NAMALWA (cell line): ENCODE results near the gene PTPRN2.
"Not testable (repeated sequence)": the region's sequence is repeated elsewhere in the genome, so short reads cannot be mapped to it uniquely, and the experiment has no call there.

Source experiments
- DNase-seq: peaks from one replicate; pipeline ENCODE4 v3.0.0-alpha.2; 2015; ENCODE audit warnings: low spot score

Gene PTPRN2

GRCh38 chr7:158468181-158468580 lies 119.4 kb downstream of the PTPRN2 start:
- DNase-seq, result no peak

GRCh38 chr7:158467562-158467961 lies 120.1 kb downstream of the PTPRN2 start:
- DNase-seq, result no peak

- no peak for DNase-seq
Measured at GRCh38 chr7:158463317-158463716, 124.3 kb downstream of the PTPRN2 start.

- DNase-seq, result no peak
Measured at GRCh38 chr7:158461824-158462223, 125.8 kb downstream of the PTPRN2 start.

- no peak for DNase-seq
Measured at GRCh38 chr7:158460665-158461064, 127.0 kb downstream of the PTPRN2 start.

GRCh38 chr7:158458716-158459282 lies 128.8 kb downstream of the PTPRN2 start:
- no peak for DNase-seq

GRCh38 chr7:158458096-158458495 lies 129.5 kb downstream of the PTPRN2 start:
- no peak for DNase-seq

GRCh38 chr7:158457586-158457985 lies 130.0 kb downstream of the PTPRN2 start:
- DNase-seq, result not testable (repeated sequence)

- no peak for DNase-seq
Measured at GRCh38 chr7:158454631-158455030, 133.0 kb downstream of the PTPRN2 start.

- no peak for DNase-seq
Measured at GRCh38 chr7:158453663-158454062, 134.0 kb downstream of the PTPRN2 start.

GRCh38 chr7:158452331-158452730 lies 135.3 kb downstream of the PTPRN2 start:
- DNase-seq, result no peak

GRCh38 chr7:158450476-158451124 lies 137.0 kb downstream of the PTPRN2 start:
- DNase-seq, result no peak

- DNase-seq, result no peak
Measured at GRCh38 chr7:158449942-158450341, 137.7 kb downstream of the PTPRN2 start.

- DNase-seq, result no peak
Measured at GRCh38 chr7:158449266-158449665, 138.4 kb downstream of the PTPRN2 start.

- no peak for DNase-seq
Measured at GRCh38 chr7:158448430-158449100, 139.1 kb downstream of the PTPRN2 start.

GRCh38 chr7:158447506-158448171 lies 140.0 kb downstream of the PTPRN2 start:
- DNase-seq, result no peak

GRCh38 chr7:158447151-158447505 lies 140.5 kb downstream of the PTPRN2 start:
- DNase-seq, result no peak

GRCh38 chr7:158446706-158447105 lies 140.9 kb downstream of the PTPRN2 start:
- DNase-seq, result no peak

- DNase-seq, result no peak
Measured at GRCh38 chr7:158446281-158446680, 141.3 kb downstream of the PTPRN2 start.

GRCh38 chr7:158445421-158446175 lies 142.0 kb downstream of the PTPRN2 start:
- no peak for DNase-seq

- DNase-seq, result no peak
Measured at GRCh38 chr7:158444501-158445420, 142.9 kb downstream of the PTPRN2 start.
